ENCODE results near the gene POFUT1. TPM values are rescaled to one million over a fixed set of nuclear protein-coding genes. Genes with fewer than 3 reads are reported as not detected.

POFUT1 gene
- total and polyA plus RNA-seq, 11 donors: 12.0 to 48.5 (median 27.3) TPM

DNA sequence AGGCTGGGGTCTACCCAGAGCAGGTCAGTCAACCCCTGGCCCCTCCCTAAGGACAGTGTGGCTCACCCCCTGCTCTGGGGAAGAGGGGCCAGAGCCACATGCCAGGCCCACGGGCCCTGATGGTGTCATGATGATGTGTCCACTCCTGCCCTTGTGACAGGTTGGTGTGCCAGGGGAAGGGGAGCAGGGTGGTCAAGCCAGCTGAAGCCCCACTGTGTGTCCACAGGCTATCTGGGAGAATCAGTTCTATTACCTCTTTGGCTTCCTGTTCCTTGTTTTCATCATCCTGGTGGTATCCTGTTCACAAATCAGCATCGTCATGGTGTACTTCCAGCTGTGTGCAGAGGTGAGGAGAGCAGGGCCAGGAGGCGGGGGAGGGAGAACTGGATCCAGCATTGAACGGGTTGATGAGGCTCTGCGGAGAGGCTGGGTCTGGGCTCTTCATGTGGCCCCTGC lies 47.9 kb upstream of the POFUT1 start:
- Histone ChIP-seq H3K4me1 (peaks cover 2 to 13% (median 10%) of the 10 kb centered on the region in 12 donors), H3K27ac (no peak overlapping the region), H3K4me3 (no peak overlapping the region), H3K9me3 (no peaks in the 10 kb centered on the region), H3K36me3 (peaks cover 3 to 87% (median 83%) of the 10 kb centered on the region in 9 donors), H3K27me3 (no peaks in the 10 kb centered on the region)
- ATAC-seq: no peak
- no peak for DNase-seq
- intact Hi-C loops (cut with DNase I): loop anchor here in 3 of 10 donors (5.0 to 10.0 kb wide), 3 partner anchors 325 to 495 kb away; no protein-coding TSS in a partner anchor
- WGBS, 4 donors: 74 to 89% (median 81%) methylated on average over 5 of the region's 5 CpGs
- TF ChIP-seq, protein P1, sequence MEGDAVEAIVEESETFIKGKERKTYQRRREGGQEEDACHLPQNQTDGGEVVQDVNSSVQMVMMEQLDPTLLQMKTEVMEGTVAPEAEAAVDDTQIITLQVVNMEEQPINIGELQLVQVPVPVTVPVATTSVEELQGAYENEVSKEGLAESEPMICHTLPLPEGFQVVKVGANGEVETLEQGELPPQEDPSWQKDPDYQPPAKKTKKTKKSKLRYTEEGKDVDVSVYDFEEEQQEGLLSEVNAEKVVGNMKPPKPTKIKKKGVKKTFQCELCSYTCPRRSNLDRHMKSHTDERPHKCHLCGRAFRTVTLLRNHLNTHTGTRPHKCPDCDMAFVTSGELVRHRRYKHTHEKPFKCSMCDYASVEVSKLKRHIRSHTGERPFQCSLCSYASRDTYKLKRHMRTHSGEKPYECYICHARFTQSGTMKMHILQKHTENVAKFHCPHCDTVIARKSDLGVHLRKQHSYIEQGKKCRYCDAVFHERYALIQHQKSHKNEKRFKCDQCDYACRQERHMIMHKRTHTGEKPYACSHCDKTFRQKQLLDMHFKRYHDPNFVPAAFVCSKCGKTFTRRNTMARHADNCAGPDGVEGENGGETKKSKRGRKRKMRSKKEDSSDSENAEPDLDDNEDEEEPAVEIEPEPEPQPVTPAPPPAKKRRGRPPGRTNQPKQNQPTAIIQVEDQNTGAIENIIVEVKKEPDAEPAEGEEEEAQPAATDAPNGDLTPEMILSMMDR (IDR thresholded peaks at IDR 0.05): no peak
- no peak for TF ChIP-seq POLR2A (IDR thresholded peaks at IDR 0.05)

DNA sequence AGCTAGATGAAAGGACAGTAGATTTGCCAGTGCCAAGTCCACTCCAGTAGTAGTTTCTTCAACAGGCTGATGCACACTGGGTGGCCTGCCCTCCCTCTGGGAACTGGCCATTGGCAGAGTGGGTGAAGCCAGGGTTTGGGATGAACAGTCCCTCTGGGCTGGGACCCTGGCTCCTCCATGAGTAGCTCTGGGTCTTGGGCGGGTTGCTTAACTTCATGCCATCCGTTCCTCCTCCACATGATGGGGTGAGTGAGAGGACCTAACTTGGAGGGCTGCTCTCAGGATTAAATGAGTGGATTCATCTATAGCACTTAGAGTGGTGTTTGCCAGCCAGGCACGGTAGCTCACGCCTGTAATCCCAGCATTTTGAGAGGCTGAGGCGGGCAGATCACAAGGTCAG lies 47.3 kb upstream of the POFUT1 start:
- H3K36me3 ChIP-seq: peaks cover 3 to 92% (median 86%) of the 10 kb centered on the region in 9 donors
- H3K27ac ChIP-seq: no peak overlapping the region
- DNase-seq: no peak
- no peak for ATAC-seq
- peaks cover 0 to 8% (median 5%) of the 10 kb centered on the region in 12 donors for H3K4me1 ChIP-seq
- intact Hi-C loops (cut with DNase I): no loop called here
- H3K9me3 ChIP-seq: no peaks in the 10 kb centered on the region
- H3K4me3 ChIP-seq: no peak overlapping the region
- TF ChIP-seq, protein P1 (IDR thresholded peaks at IDR 0.05): no peak
- no peak for TF ChIP-seq POLR2A (IDR thresholded peaks at IDR 0.05)
- WGBS, 4 donors: 91 to 100% (median 95%) methylated on average over 5 of the region's 5 CpGs
- H3K27me3 ChIP-seq: no peaks in the 10 kb centered on the region

DNA sequence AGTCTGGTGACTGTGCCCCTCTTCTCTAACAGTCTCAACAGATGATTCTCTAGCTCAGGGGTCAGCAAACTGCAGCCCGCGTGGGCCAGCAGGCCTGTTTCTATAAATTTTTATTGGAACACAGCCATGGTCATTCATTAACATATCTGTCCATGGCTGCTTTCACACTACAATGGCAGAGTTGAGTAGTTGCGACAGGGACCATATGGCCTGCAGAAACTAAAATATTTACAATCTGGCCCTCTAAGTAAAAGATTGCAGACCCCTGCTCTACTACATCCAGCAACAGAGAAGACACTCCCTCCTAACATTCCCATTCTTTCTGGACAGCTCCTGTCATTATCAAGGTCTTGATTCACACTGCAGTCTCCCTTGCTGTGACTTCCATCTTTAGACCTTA lies 45.3 kb upstream of the POFUT1 start:
- intact Hi-C loops (cut with DNase I): no loop called here
- no peak overlapping the region for H3K4me3 ChIP-seq
- DNase-seq: no peak
- H3K9me3 ChIP-seq: no peaks in the 10 kb centered on the region
- peaks cover 0 to 7% (median 0%) of the 10 kb centered on the region in 12 donors for H3K4me1 ChIP-seq
- no peaks in the 10 kb centered on the region for H3K27me3 ChIP-seq
- H3K27ac ChIP-seq: no peak overlapping the region
- ATAC-seq: no peak
- no peak for TF ChIP-seq POLR2A (IDR thresholded peaks at IDR 0.05)
- TF ChIP-seq, protein P1 (IDR thresholded peaks at IDR 0.05): no peak
- WGBS, 4 donors: 34 to 71% (median 47%) methylated on average over 3 of the region's 3 CpGs
- peaks cover 3 to 98% (median 93%) of the 10 kb centered on the region in 9 donors for H3K36me3 ChIP-seq

- ATAC-seq (no peak), DNase-seq (no peak)
- WGBS, 4 donors: 72 to 84% (median 83%) methylated on average over 5 of the region's 5 CpGs
- Histone ChIP-seq H3K27me3 (no peaks in the 10 kb centered on the region), H3K27ac (no peak overlapping the region), H3K4me1 (peaks cover 0 to 7% (median 0%) of the 10 kb centered on the region in 12 donors), H3K36me3 (peaks cover 0 to 86% (median 78%) of the 10 kb centered on the region in 9 donors), H3K9me3 (no peaks in the 10 kb centered on the region), H3K4me3 (no peak overlapping the region)
- intact Hi-C loops (cut with DNase I): no loop called here
- TF ChIP-seq, protein P1 (IDR thresholded peaks at IDR 0.05): no peak
- no peak for TF ChIP-seq POLR2A (IDR thresholded peaks at IDR 0.05)
These were observed 43.7 kb upstream of the POFUT1 start for GRCh38 chr20:32163951-32164350.

All from heart left ventricle (tissue), 16 donors.